ENCODE results near the gene KIRREL3.

Gene KIRREL3

DNA sequence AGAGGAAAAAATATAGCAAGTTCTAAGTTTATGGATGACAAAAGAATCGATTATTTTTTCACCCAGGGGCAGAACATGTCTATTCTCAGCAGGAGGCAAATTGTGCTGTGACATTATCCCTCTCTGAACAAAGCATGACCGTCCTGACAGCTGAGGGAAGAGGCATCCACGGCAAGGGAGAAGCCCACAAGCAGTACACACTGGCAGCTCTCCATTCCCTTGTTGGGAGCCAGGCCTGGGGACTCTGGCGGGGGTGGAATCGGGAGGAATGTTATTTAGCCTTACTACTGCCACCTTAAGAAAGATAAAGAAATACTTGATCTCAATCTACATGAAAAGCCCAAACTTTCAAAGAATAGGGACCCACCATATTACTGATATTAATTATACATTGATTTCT lies 3.4 kb downstream of the KIRREL3 start:
- Histone ChIP-seq H3K4me3 (ENCODE audit: low read depth in 1 of 2, low read length in 2 of 2) (no peak overlapping the region), H3K27me3 (ENCODE audit: low read depth, low read length) (peaks cover 22% of the 10 kb centered on the region), H3K9me3 (ENCODE audit: control insufficient read depth in 1 of 2, low read length in 2 of 2) (no peaks in the 10 kb centered on the region), H3K4me1 (ENCODE audit: control insufficient read depth in 1 of 2, insufficient read depth in 2 of 2, low read length in 2 of 2) (peaks cover 0 to 10% of the 10 kb centered on the region in 2 donors), H3K27ac (ENCODE audit: low read length) (no peak overlapping the region), H3K36me3 (ENCODE audit: control insufficient read depth in 1 of 2, insufficient read depth in 2 of 2, low read length in 2 of 2) (no peaks in the 10 kb centered on the region)

DNA sequence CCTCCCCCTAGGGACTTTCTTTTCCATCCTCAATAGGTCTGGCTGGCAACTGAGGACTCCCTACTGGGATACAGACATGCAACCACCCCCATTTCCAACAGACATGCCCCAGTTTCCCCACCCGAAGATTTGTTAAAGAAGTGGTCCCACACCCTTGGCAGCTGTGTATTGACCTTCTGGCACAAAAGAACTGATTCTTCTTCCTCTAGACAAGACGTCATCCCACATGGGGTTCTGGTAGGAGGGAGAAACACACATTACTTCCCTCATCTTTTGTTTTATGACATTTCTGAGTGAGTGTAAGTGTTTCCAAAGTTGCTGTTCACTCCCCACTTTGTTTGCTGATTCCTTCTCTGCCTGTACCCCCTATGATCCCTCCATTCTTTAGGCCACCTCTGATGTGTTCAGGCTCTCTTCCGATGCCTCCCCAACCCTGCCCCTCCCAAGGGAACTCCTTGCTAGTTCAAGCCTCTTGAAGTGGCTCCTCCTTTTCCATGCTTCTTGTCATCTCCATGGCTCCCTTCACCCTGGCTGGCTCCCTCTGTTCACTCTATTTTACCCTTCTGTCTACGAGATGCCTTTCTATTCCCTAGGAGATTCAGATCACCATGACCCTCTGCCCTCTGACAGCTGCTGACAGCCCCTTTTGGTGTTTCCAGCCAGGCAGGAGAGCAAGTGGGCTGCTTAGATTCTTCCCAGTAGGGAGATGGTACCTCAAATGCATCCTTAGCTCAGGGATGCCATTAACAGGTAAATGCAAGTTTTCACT lies 4.3 kb downstream of the KIRREL3 start:
- H3K4me3 ChIP-seq (ENCODE audit: low read depth in 1 of 2, low read length in 2 of 2) = no peak overlapping the region
- peaks cover 22% of the 10 kb centered on the region for H3K27me3 ChIP-seq (ENCODE audit: low read depth, low read length)
- no peaks in the 10 kb centered on the region for H3K9me3 ChIP-seq (ENCODE audit: control insufficient read depth in 1 of 2, low read length in 2 of 2)
- peaks cover 0 to 10% of the 10 kb centered on the region in 2 donors for H3K4me1 ChIP-seq (ENCODE audit: control insufficient read depth in 1 of 2, insufficient read depth in 2 of 2, low read length in 2 of 2)
- no peak overlapping the region for H3K27ac ChIP-seq (ENCODE audit: low read length)
- H3K36me3 ChIP-seq (ENCODE audit: control insufficient read depth in 1 of 2, insufficient read depth in 2 of 2, low read length in 2 of 2) = peaks cover 0 to 5% of the 10 kb centered on the region in 2 donors

DNA sequence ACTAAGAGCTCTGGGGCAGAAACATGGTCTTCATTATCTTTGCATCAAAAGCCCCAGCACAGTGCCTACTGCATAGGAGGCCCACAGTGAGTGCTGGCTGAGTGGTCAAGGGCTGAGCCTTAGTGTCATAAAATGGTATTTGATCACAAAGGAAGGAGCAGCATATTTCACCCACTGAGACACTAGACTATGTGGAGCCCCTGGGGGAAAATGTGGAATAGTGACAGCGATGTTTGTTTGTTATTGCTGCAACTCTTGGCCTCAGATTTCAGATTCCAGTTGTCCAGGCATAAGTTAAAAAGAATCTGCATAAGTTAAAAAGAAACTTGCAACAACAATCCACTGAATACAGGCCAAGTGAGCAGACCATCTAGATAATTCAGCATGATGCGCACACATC lies 7.0 kb downstream of the KIRREL3 start:
- Histone ChIP-seq H3K4me1 (ENCODE audit: control insufficient read depth in 1 of 2, insufficient read depth in 2 of 2, low read length in 2 of 2) (no peaks in the 10 kb centered on the region), H3K27me3 (ENCODE audit: low read depth, low read length) (no peaks in the 10 kb centered on the region), H3K36me3 (ENCODE audit: control insufficient read depth in 1 of 2, insufficient read depth in 2 of 2, low read length in 2 of 2) (peaks cover 0 to 5% of the 10 kb centered on the region in 2 donors), H3K4me3 (ENCODE audit: low read depth in 1 of 2, low read length in 2 of 2) (no peak overlapping the region), H3K27ac (ENCODE audit: low read length) (no peak overlapping the region), H3K9me3 (ENCODE audit: control insufficient read depth in 1 of 2, low read length in 2 of 2) (no peaks in the 10 kb centered on the region)

GRCh38 chr11:126992804-126993111 lies 7.8 kb downstream of the KIRREL3 start:
- no peaks in the 10 kb centered on the region for H3K27me3 ChIP-seq (ENCODE audit: low read depth, low read length)
- no peaks in the 10 kb centered on the region for H3K9me3 ChIP-seq (ENCODE audit: control insufficient read depth in 1 of 2, low read length in 2 of 2)

DNA sequence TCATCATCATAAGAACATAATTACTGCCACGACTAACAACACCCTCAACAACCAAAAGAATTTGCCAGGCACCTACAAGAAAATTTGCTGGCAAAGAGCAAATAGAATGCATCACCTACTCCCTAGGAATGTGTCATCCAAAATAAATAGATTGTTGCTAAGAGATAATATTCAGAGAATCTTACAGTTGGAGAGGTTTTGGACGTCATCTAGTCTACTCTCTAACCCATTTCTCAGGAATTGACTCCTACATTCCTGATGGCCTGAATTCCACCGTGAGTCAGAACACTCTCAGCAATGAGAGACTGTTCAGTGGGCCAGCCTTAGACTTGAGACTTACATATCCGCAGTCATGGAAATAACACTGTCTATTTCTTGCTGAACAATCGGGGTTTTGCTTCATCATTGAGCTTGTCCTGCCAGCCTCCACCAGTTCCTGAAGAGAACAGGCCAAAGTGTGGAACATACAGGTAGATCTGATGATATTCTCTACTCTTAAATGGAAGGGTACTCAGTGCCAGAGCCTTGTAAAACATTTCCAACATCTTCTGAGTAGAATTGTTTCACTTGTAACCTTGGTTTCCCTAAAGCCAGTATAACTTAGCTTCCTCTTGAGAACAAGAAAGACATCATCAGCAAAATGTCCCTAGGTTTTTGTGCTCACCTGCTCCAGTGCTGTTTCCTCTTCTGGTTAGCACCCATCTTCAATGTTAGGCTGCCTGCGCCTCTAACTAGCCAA lies 8.3 kb downstream of the KIRREL3 start:
- Histone ChIP-seq H3K9me3 (ENCODE audit: control insufficient read depth in 1 of 2, low read length in 2 of 2) (no peaks in the 10 kb centered on the region), H3K4me3 (ENCODE audit: low read depth in 1 of 2, low read length in 2 of 2) (no peak overlapping the region), H3K4me1 (ENCODE audit: control insufficient read depth in 1 of 2, insufficient read depth in 2 of 2, low read length in 2 of 2) (no peaks in the 10 kb centered on the region), H3K36me3 (ENCODE audit: control insufficient read depth in 1 of 2, insufficient read depth in 2 of 2, low read length in 2 of 2) (peaks cover 0 to 5% of the 10 kb centered on the region in 2 donors), H3K27me3 (ENCODE audit: low read depth, low read length) (no peaks in the 10 kb centered on the region), H3K27ac (ENCODE audit: low read length) (no peak overlapping the region)

More at GRCh38 chr11:126992804-126993111, 7.8 kb downstream of the KIRREL3 start:
- Histone ChIP-seq H3K36me3 (ENCODE audit: control insufficient read depth in 1 of 2, insufficient read depth in 2 of 2, low read length in 2 of 2) (peaks cover 0 to 5% of the 10 kb centered on the region in 2 donors), H3K4me3 (ENCODE audit: low read depth in 1 of 2, low read length in 2 of 2) (no peak overlapping the region), H3K27ac (ENCODE audit: low read length) (no peak overlapping the region), H3K4me1 (ENCODE audit: control insufficient read depth in 1 of 2, insufficient read depth in 2 of 2, low read length in 2 of 2) (no peaks in the 10 kb centered on the region)

GRCh38 chr11:126991596-126991995 lies 9.0 kb downstream of the KIRREL3 start:
- Histone ChIP-seq H3K4me3 (ENCODE audit: low read depth in 1 of 2, low read length in 2 of 2) (no peak overlapping the region), H3K27me3 (ENCODE audit: low read depth, low read length) (no peaks in the 10 kb centered on the region), H3K27ac (ENCODE audit: low read length) (no peak overlapping the region), H3K4me1 (ENCODE audit: control insufficient read depth in 1 of 2, insufficient read depth in 2 of 2, low read length in 2 of 2) (no peaks in the 10 kb centered on the region), H3K36me3 (ENCODE audit: control insufficient read depth in 1 of 2, insufficient read depth in 2 of 2, low read length in 2 of 2) (peaks cover 0 to 5% of the 10 kb centered on the region in 2 donors), H3K9me3 (ENCODE audit: control insufficient read depth in 1 of 2, low read length in 2 of 2) (no peaks in the 10 kb centered on the region)

DNA sequence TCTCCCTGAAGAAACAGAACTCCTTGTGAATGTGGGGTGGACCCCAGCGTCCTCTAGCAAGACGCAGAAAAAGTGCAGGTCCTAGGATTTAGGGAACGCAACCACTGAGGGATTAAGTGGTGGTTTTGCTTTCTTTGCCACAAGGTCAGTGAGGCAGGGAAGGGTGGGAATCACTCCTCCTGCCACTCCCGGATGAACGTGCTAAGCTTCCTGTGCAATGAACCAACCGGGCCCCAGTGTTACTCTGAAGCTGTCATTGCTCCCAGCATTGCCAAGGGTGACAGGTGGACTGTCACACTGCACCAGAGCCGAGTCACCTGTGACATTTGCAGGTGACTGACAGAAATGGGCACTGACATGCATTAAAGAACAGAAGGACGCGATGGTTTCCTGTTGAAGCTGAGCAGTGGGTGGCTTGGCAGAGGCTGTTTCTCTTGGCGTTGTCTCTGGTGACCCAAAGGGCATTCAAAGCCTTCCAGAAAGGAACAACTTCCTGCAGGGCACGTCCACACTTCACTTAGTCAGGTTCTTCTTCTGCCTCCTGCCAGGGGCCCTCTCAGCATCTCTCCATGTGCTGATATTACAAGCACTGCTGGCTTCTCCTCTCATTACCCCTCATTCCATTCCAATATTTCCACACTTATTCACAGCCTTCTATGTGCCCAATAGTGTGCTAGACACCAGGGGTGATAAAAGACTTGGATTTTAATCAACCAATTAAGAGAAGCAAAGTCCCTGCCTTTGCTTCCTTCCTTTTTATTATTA lies 9.7 kb downstream of the KIRREL3 start:
- H3K4me1 ChIP-seq (ENCODE audit: control insufficient read depth in 1 of 2, insufficient read depth in 2 of 2, low read length in 2 of 2) = no peaks in the 10 kb centered on the region
- H3K9me3 ChIP-seq (ENCODE audit: control insufficient read depth in 1 of 2, low read length in 2 of 2) = no peaks in the 10 kb centered on the region
- no peak overlapping the region for H3K27ac ChIP-seq (ENCODE audit: low read length)
- peaks cover 0 to 5% of the 10 kb centered on the region in 2 donors for H3K36me3 ChIP-seq (ENCODE audit: control insufficient read depth in 1 of 2, insufficient read depth in 2 of 2, low read length in 2 of 2)
- no peak overlapping the region for H3K4me3 ChIP-seq (ENCODE audit: low read depth in 1 of 2, low read length in 2 of 2)
- H3K27me3 ChIP-seq (ENCODE audit: low read depth, low read length) = no peaks in the 10 kb centered on the region

DNA sequence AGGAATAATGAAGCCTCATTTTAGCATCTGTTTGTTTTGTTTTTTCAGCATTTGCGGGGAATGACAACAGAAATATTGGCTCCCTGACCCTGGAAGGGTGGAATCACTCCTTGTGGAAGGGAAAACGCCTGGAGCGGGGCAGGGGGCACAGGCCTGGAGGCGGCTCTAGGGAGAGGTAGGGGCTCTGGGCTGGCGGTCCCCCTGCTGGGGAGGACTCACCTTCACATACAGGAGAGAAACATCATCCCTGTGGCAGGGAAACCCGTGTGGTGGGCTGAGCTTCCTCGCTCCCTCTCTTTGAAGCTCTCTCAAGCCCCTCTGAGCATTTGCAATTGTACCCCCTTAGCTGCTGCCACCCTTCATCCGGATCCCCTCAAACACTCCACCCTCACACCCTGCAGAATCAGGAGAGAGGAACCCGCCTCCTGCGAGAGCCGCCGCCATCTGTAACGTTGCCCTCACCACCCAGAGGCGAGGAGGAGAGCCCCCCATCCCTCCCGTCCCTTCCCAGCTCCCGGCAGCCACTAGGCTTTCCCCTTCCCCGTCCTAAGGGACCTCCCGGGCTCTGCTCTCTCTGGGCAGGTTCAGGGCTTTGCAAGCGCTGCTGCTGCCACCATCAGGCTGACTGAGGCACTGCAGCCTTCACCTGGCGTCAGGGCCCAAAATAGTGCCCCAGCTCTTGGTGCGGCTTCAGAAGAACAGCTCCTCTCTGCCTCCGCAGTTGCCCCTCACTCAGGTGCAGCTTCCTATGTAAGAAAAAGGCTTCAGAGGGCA lies 10.4 kb downstream of the KIRREL3 start:
- Histone ChIP-seq H3K4me3 (ENCODE audit: low read depth in 1 of 2, low read length in 2 of 2) (no peak overlapping the region), H3K36me3 (ENCODE audit: control insufficient read depth in 1 of 2, insufficient read depth in 2 of 2, low read length in 2 of 2) (peaks cover 0 to 5% of the 10 kb centered on the region in 2 donors), H3K9me3 (ENCODE audit: control insufficient read depth in 1 of 2, low read length in 2 of 2) (no peaks in the 10 kb centered on the region), H3K27ac (ENCODE audit: low read length) (no peak overlapping the region), H3K27me3 (ENCODE audit: low read depth, low read length) (no peaks in the 10 kb centered on the region), H3K4me1 (ENCODE audit: control insufficient read depth in 1 of 2, insufficient read depth in 2 of 2, low read length in 2 of 2) (no peaks in the 10 kb centered on the region)

GRCh38 chr11:126988655-126989054 lies 11.9 kb downstream of the KIRREL3 start:
- Histone ChIP-seq H3K27ac (ENCODE audit: low read length) (no peak overlapping the region), H3K36me3 (ENCODE audit: control insufficient read depth in 1 of 2, insufficient read depth in 2 of 2, low read length in 2 of 2) (peaks cover 0 to 5% of the 10 kb centered on the region in 2 donors), H3K4me3 (ENCODE audit: low read depth in 1 of 2, low read length in 2 of 2) (no peak overlapping the region), H3K27me3 (ENCODE audit: low read depth, low read length) (no peaks in the 10 kb centered on the region), H3K4me1 (ENCODE audit: control insufficient read depth in 1 of 2, insufficient read depth in 2 of 2, low read length in 2 of 2) (no peaks in the 10 kb centered on the region), H3K9me3 (ENCODE audit: control insufficient read depth in 1 of 2, low read length in 2 of 2) (no peaks in the 10 kb centered on the region)

- Histone ChIP-seq H3K9me3 (ENCODE audit: control insufficient read depth in 1 of 2, low read length in 2 of 2) (no peaks in the 10 kb centered on the region), H3K4me3 (ENCODE audit: low read depth in 1 of 2, low read length in 2 of 2) (no peak overlapping the region), H3K27me3 (ENCODE audit: low read depth, low read length) (no peaks in the 10 kb centered on the region), H3K36me3 (ENCODE audit: control insufficient read depth in 1 of 2, insufficient read depth in 2 of 2, low read length in 2 of 2) (no peaks in the 10 kb centered on the region), H3K4me1 (ENCODE audit: control insufficient read depth in 1 of 2, insufficient read depth in 2 of 2, low read length in 2 of 2) (no peaks in the 10 kb centered on the region), H3K27ac (ENCODE audit: low read length) (no peak overlapping the region)
Observed at GRCh38 chr11:126981635-126982034, 18.9 kb downstream of the KIRREL3 start.

- no peaks in the 10 kb centered on the region for H3K27me3 ChIP-seq (ENCODE audit: low read depth, low read length)
- H3K36me3 ChIP-seq (ENCODE audit: control insufficient read depth in 1 of 2, insufficient read depth in 2 of 2, low read length in 2 of 2) = no peaks in the 10 kb centered on the region
- H3K27ac ChIP-seq (ENCODE audit: low read length) = no peak overlapping the region
- no peaks in the 10 kb centered on the region for H3K4me1 ChIP-seq (ENCODE audit: control insufficient read depth in 1 of 2, insufficient read depth in 2 of 2, low read length in 2 of 2)
- H3K4me3 ChIP-seq (ENCODE audit: low read depth in 1 of 2, low read length in 2 of 2) = no peak overlapping the region
- no peaks in the 10 kb centered on the region for H3K9me3 ChIP-seq (ENCODE audit: control insufficient read depth in 1 of 2, low read length in 2 of 2)
Observed at GRCh38 chr11:126978911-126979310, 21.7 kb downstream of the KIRREL3 start.

All from muscle layer of duodenum (tissue), 2 donors.